ENCODE measurements around the gene IL4R.

Gene IL4R

DNA sequence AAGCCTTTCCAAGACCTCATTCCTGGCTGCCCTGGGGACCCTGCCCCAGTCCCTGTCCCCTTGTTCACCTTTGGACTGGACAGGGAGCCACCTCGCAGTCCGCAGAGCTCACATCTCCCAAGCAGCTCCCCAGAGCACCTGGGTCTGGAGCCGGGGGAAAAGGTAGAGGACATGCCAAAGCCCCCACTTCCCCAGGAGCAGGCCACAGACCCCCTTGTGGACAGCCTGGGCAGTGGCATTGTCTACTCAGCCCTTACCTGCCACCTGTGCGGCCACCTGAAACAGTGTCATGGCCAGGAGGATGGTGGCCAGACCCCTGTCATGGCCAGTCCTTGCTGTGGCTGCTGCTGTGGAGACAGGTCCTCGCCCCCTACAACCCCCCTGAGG is 49.5 kb downstream of the IL4R start:
- no peak for DNase-seq

DNA sequence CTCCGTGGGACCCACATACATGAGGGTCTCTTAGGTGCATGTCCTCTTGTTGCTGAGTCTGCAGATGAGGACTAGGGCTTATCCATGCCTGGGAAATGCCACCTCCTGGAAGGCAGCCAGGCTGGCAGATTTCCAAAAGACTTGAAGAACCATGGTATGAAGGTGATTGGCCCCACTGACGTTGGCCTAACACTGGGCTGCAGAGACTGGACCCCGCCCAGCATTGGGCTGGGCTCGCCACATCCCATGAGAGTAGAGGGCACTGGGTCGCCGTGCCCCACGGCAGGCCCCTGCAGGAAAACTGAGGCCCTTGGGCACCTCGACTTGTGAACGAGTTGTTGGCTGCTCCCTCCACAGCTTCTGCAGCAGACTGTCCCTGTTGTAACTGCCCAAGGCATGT is 50.0 kb downstream of the IL4R start:
- DNase-seq: peak; percentile 21

- no peak for DNase-seq
Observed at GRCh38 chr16:27364493-27365141, 50.8 kb downstream of the IL4R start.

DNA sequence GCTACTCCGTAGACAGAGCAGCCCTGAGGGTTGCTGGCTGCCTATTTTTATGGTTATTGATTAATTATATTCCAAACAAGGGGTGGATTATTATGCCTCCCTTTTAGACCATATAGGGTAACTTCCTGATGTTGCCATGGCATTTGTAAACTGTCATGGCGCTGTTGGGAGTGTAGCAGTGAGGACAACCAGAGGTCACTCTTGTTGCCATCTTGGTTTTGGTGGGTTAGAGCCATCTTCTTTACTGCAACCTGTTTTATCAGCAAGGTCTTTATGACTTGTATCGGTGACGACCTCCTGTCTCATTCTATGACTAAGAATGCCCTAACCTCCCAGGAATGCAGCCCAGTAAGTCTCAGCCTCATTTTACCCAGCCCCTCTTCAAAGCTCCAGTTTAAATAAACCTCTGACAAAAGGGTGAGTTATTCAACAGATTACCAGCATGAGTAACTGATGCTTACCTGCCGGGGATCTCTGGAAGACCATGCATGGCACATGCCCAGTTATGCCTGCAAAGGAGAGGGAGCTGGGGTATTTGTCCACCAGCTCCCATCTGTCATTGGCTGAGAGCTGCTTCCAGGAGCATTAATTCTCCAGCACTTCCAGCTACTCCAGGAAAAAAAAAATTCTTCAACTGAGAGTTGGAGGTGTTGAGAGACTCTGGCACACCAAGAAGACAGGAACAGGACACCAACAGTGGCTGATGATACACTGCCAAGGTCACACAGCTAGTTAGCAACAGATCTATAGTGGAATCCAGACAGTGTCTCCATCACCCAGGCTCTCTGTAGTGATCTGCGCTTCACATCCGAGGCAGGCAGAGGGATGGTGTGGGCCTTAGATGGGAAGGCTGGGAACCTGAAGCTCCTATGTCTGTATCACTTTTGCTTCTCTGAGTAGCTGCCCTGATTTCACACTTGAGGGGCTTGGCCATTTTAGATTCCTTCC is 51.6 kb downstream of the IL4R start:
- no peak for DNase-seq

- DNase-seq: no peak
Observed at GRCh38 chr16:27366687-27367460, 53.1 kb downstream of the IL4R start.

- DNase-seq: peak; percentile 7
Observed at GRCh38 chr16:27367461-27368357, 53.9 kb downstream of the IL4R start.

DNA sequence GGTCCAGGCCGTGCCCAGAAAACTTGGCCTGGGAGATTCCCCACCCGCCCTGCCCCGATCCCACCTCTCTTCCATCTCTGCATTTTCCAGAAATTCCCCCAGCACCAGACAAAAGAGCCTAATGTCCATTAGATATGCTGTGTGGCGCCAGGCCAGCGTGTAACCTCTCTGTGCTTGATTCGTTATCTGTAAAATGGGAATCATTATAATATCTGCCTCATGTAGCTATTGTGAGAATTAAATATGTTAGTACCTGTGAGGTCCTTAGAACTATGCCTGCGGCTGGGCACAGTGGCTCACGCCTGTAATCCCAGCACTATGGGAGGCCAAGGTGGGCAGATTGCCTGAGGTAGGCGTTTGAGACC is 54.6 kb downstream of the IL4R start:
- DNase-seq: no peak

GRCh38 chr16:27369806-27370205 is 56.0 kb downstream of the IL4R start:
- no peak for DNase-seq

DNA sequence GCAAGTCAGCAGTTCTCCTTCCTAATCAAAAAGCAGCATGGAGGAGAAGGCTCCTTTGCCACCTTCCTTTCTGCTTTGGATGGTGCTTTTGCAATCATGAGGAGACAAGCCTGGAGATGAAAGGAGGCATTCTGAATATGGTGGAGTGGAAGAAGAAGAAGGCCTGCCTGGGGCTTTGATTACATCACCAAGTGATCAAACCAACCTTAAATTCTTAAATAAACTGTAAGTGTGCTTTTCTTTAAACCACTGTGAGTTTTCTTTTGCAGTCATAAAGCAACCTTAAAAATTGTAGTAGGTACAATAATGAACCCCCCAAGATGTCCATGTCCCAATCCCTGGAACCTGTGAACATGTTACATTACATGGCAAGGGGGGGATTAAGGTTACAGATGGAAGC is 56.5 kb downstream of the IL4R start:
- no peak for DNase-seq

DNA sequence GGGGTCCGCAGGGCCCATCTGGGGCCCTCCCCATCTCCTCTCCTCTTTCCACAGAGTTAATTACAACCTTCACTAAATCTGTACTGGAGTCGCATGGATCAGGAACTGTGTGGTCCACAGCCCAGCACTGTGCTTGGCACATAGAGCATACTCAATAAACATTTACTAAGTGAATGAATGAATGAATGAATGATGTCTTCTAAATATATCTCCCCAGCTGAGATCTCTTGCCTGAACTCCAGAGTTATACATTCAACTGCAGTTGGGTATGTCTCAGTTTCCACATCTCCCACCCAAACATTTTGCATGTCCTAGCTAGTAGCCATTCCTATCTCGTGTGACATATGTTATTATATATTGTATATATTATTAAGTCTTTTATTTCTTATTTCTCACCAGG is 59.5 kb downstream of the IL4R start:
- no peak for DNase-seq

GRCh38 chr16:27374221-27374803 is 60.5 kb downstream of the IL4R start:
- no peak for DNase-seq

- peak; percentile 6 for DNase-seq
Observed at GRCh38 chr16:27374804-27375425, 61.1 kb downstream of the IL4R start.

- DNase-seq: no peak
Observed at GRCh38 chr16:27377666-27378485, 64.1 kb downstream of the IL4R start.

- no peak for DNase-seq
Observed at GRCh38 chr16:27378871-27379481, 65.2 kb downstream of the IL4R start.

DNA sequence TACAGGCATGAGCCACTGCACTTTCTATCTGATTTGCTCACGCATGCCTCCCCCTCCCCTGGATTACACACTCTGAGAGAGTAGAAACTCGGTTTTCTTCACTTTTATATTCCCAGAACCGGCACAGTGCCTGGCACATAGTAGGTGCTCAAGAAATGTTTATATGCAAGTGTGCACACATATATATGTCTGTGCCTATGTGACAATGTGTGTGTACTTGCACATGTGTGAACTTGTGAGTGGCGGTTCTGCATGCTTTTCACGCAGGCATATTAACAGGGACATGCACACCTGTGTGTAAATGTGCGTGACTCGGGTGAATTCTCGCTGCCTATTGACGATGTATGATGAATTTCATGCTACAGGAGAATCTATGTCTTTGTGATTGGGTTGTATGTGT is 66.1 kb downstream of the IL4R start:
- DNase-seq: no peak

GRCh38 chr16:27381236-27381635 is 67.5 kb downstream of the IL4R start:
- no peak for DNase-seq

DNA sequence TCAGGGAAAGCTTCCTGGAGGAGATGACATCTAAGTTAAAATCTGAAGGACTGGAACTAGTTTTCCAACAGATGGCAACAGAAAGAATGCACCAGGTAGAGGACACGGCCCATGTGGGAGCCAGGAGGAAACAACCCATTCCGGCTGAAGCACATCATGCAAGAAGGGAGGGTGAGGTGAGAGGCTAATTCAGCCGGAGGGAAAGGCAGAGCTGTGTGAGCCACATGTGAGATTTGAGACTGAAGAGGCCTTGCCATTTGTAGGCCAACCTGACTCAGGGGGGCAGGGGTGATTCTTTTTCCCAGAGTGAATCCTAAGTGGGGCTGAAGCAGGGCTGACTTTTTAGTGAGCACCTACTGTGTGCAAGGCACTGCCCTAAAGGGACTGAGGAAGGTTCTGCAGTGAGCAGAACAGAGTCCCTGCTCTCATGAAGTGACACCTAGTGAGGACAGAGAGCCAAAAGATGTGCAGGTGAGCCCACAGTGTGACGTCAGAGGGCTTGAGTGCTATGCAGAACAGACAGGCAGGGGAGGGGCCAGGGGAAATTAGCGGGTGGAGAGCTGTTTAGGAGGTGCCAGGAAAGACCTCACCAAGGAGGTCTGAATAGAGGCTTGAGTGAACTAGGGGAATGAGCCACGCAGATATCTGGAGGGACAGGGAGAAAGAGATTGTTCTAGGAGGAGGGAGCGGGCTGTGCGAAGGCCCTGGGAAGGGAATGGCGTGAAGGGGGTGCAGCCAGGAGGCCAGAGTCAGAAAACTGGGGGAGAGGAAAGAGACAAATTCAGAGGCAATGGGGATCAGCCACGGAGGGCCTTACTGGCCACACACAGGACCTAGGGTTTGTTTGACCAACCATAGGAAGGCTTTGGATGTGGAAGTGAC is 68.4 kb downstream of the IL4R start:
- DNase-seq: no peak

- DNase-seq: no peak
Observed at GRCh38 chr16:27383556-27384243, 69.9 kb downstream of the IL4R start.

DNA sequence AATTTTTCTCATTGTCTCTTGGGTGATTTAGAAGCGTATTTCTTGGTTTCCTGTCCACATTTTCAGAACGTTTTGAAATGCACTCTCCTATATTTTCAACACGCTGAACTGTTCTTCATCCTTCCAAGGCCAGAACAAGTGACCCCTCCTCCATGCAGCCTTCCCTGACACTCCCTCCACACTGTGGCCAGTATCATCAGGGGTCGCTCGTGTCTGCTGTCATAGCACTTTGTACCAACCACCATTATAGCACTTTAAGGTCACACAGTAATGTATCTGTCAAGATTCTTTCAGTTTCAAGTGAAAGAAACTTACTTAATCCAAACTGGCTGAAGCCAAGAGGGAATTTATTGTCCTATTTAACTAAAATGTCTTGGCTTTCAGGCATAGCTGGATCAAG is 70.7 kb downstream of the IL4R start:
- DNase-seq: no peak
